Activated naive CD4-positive, alpha-beta T cell treated with anti-CD3 and anti-CD28 coated beads, Interleukin-2, amount 50 U/mL, for 24 hours (primary cell): ENCODE measurements around the gene THSD4.

Experiments used
- H3K27ac Mint-ChIP-seq: one replicate; pipeline ENCODE4 v1.8.0; 2021; ENCODE audit warnings: mild to moderate bottlenecking, mixed read lengths
- H3K27me3 Mint-ChIP-seq: one replicate; pipeline ENCODE4 v1.8.0; 2021; ENCODE audit warnings: mixed read lengths
- H3K36me3 Mint-ChIP-seq: one replicate; pipeline ENCODE4 v1.8.0; 2021; ENCODE audit warnings: mixed read lengths
- H3K4me1 Mint-ChIP-seq: one replicate; pipeline ENCODE4 v1.8.0; 2021; ENCODE audit warnings: mixed read lengths
- H3K4me3 Mint-ChIP-seq: one replicate; pipeline ENCODE4 v1.8.0; 2021; ENCODE audit warnings: mild to moderate bottlenecking, mixed read lengths
- H3K9me3 Mint-ChIP-seq: one replicate; pipeline ENCODE4 v1.8.0; 2021; ENCODE audit warnings: mixed read lengths

Gene THSD4

GRCh38 chr15:71825021-71825730 lies 709.9 kb downstream of the THSD4 start:
- peaks cover 73% of the 10 kb centered on the region for H3K36me3 Mint-ChIP-seq
- no peak overlapping the region for H3K4me3 Mint-ChIP-seq
- peaks cover 13% of the 10 kb centered on the region for H3K9me3 Mint-ChIP-seq
- H3K4me1 Mint-ChIP-seq: no peaks in the 10 kb centered on the region
- no peaks in the 10 kb centered on the region for H3K27me3 Mint-ChIP-seq
- no peak overlapping the region for H3K27ac Mint-ChIP-seq

DNA sequence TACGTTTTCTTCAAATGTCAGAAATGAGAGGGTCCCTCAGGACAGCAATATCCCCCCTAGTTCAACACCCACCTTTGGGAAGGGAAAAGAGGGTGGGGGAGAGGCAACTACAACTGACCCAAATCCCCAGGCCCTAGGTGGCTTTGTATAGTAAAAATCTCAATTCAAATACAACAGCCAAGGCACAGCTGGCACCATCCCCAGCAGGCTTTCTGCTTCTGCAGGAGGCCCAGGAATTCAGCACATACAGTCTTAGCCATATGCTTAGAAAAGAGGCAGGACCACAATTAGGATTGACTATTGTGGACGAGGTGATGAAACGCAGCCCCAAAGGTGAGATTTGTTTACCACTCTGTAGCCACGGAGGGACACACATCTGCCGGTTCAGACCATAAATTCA lies 710.9 kb downstream of the THSD4 start:
- Mint-ChIP-seq H3K4me1 (no peaks in the 10 kb centered on the region), H3K9me3 (peaks cover 9% of the 10 kb centered on the region), H3K36me3 (peaks cover 77% of the 10 kb centered on the region), H3K27ac (no peak overlapping the region), H3K4me3 (no peak overlapping the region), H3K27me3 (no peaks in the 10 kb centered on the region)

- H3K36me3 Mint-ChIP-seq: peaks cover 58% of the 10 kb centered on the region
These were observed 715.7 kb downstream of the THSD4 start for GRCh38 chr15:71830981-71831380.

More at GRCh38 chr15:71830981-71831380, 715.7 kb downstream of the THSD4 start:
- Mint-ChIP-seq H3K9me3 (no peaks in the 10 kb centered on the region), H3K27me3 (no peaks in the 10 kb centered on the region), H3K4me1 (no peaks in the 10 kb centered on the region), H3K27ac (no peak overlapping the region), H3K4me3 (no peak overlapping the region)
